ENCODE measurements around the gene BANF2. TPM values are rescaled to one million over a fixed set of nuclear protein-coding genes. Genes with fewer than 3 reads are reported as not detected.

The BANF2 gene
- total RNA-seq, 2 experiments from 2014 or later: not detected

GRCh38 chr20:17725094-17725835 lies 25.5 kb downstream of the BANF2 start:
- TF ChIP-seq, protein P1, sequence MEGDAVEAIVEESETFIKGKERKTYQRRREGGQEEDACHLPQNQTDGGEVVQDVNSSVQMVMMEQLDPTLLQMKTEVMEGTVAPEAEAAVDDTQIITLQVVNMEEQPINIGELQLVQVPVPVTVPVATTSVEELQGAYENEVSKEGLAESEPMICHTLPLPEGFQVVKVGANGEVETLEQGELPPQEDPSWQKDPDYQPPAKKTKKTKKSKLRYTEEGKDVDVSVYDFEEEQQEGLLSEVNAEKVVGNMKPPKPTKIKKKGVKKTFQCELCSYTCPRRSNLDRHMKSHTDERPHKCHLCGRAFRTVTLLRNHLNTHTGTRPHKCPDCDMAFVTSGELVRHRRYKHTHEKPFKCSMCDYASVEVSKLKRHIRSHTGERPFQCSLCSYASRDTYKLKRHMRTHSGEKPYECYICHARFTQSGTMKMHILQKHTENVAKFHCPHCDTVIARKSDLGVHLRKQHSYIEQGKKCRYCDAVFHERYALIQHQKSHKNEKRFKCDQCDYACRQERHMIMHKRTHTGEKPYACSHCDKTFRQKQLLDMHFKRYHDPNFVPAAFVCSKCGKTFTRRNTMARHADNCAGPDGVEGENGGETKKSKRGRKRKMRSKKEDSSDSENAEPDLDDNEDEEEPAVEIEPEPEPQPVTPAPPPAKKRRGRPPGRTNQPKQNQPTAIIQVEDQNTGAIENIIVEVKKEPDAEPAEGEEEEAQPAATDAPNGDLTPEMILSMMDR (IDR thresholded peaks at IDR 0.05): no peak
- Mint-ChIP-seq H3K27me3 (peaks cover 10% of the 10 kb centered on the region), H3K4me1 (ENCODE audit: low read depth) (no peaks in the 10 kb centered on the region), H3K9me3 (no peaks in the 10 kb centered on the region), H3K36me3 (ENCODE audit: low read depth) (no peaks in the 10 kb centered on the region), H3K4me3 (no peak overlapping the region), H3K27ac (no peak overlapping the region)
- intact Hi-C loops (cut with micrococcal nuclease): no loop called here
- POLR2A ChIA-PET: no interaction called here
- CTCF ChIA-PET: no interaction called here
- DNase-seq (no peak), ATAC-seq (no peak)

- no peaks in the 10 kb centered on the region for H3K4me1 Mint-ChIP-seq (ENCODE audit: low read depth)
- TF ChIP-seq, protein P1 (IDR thresholded peaks at IDR 0.05): no peak
- intact Hi-C loops (cut with micrococcal nuclease): no loop called here
- H3K4me3 Mint-ChIP-seq: no peak overlapping the region
- ChIA-PET CTCF (no interaction called here), POLR2A (no interaction called here)
- H3K9me3 Mint-ChIP-seq: no peaks in the 10 kb centered on the region
- DNase-seq (no peak), ATAC-seq (no peak)
- peaks cover 10% of the 10 kb centered on the region for H3K27me3 Mint-ChIP-seq
- H3K27ac Mint-ChIP-seq: no peak overlapping the region
- H3K36me3 Mint-ChIP-seq (ENCODE audit: low read depth): no peaks in the 10 kb centered on the region
These were observed 27.1 kb downstream of the BANF2 start for GRCh38 chr20:17726902-17727301.

DNA sequence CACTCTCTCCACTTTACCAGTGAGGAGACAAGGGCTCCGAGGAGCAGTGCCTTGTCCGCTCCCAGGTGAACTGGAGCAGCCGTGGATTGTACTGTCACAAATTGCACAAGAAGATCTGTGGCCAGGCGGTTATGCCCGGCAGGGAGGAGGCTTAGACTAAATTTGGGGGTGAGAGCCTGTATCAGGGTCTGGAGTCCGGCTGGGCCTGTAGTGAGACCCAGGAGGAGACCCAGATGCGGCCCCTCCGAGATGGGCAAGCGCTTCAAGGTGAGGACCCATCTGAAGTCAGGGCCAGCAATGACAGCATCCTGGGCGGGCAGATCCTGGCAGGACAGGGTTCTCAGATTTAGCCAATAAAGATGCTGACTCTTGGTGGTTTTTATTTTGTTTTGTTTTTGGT lies 27.6 kb downstream of the BANF2 start:
- CTCF ChIA-PET: no interaction called here
- intact Hi-C loops (cut with micrococcal nuclease): no loop called here
- POLR2A ChIA-PET: no interaction called here
- Mint-ChIP-seq H3K27ac (no peak overlapping the region), H3K9me3 (no peaks in the 10 kb centered on the region), H3K27me3 (peaks cover 10% of the 10 kb centered on the region), H3K4me1 (ENCODE audit: low read depth) (no peaks in the 10 kb centered on the region), H3K4me3 (no peak overlapping the region), H3K36me3 (ENCODE audit: low read depth) (no peaks in the 10 kb centered on the region)
- ATAC-seq: no peak
- DNase-seq: no peak
- TF ChIP-seq, protein P1 (IDR thresholded peaks at IDR 0.05): no peak

DNA sequence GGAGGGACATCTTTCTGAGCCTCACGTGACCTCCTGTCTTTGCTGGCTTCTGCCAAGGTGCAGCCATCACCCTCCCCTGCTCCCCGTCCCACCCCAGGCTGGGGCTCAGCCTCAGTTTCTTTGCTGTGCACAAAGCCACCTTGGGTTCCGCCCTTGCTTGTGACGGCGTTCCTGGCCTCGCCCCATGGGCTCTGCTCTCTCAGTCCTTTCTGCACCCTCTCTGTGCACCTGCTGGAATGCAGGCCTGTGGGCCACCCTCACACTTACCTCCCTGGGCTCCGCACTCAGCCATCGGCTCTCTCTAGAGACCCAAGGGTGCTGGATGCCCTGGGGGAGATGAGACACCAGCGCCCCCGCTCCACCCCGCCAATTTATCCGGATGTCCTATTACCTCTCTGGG lies 28.3 kb downstream of the BANF2 start:
- TF ChIP-seq, protein P1 (IDR thresholded peaks at IDR 0.05): no peak
- no peaks in the 10 kb centered on the region for H3K9me3 Mint-ChIP-seq
- intact Hi-C loops (cut with micrococcal nuclease): no loop called here
- POLR2A ChIA-PET: no interaction called here
- DNase-seq: no peak
- no peak for ATAC-seq
- H3K4me1 Mint-ChIP-seq (ENCODE audit: low read depth): no peaks in the 10 kb centered on the region
- no peak overlapping the region for H3K27ac Mint-ChIP-seq
- CTCF ChIA-PET: no interaction called here
- H3K27me3 Mint-ChIP-seq: peaks cover 10% of the 10 kb centered on the region
- no peaks in the 10 kb centered on the region for H3K36me3 Mint-ChIP-seq (ENCODE audit: low read depth)
- no peak overlapping the region for H3K4me3 Mint-ChIP-seq

GRCh38 chr20:17730071-17730470 lies 30.3 kb downstream of the BANF2 start:
- DNase-seq (no peak), ATAC-seq (no peak)
- TF ChIP-seq, protein P1 (IDR thresholded peaks at IDR 0.05): no peak
- no peak overlapping the region for H3K4me3 Mint-ChIP-seq
- peaks cover 6% of the 10 kb centered on the region for H3K27me3 Mint-ChIP-seq
- CTCF ChIA-PET: interaction anchor here (1.2 kb wide), 1 partner anchor 47 kb away, joined by 3 read pairs; no protein-coding TSS in a partner anchor
- H3K4me1 Mint-ChIP-seq (ENCODE audit: low read depth): no peaks in the 10 kb centered on the region
- H3K27ac Mint-ChIP-seq: no peak overlapping the region
- no peaks in the 10 kb centered on the region for H3K36me3 Mint-ChIP-seq (ENCODE audit: low read depth)
- intact Hi-C loops (cut with micrococcal nuclease): no loop called here
- POLR2A ChIA-PET: no interaction called here
- H3K9me3 Mint-ChIP-seq: no peaks in the 10 kb centered on the region

All from activated CD8-positive, alpha-beta T cell treated with anti-CD3 and anti-CD28 coated beads for 36 hours (primary cell).